HG03378 (cell line): ENCODE results near the gene CHGA.

Source experiments
- ATAC-seq: cut with Tn5 transposase; IDR thresholded peaks from one replicate; pipeline ENCODE4 v1.9.1; 2021; ENCODE audit warnings: mild to moderate bottlenecking, moderate library complexity; ENCODE audit not compliant: unreplicated experiment

Gene CHGA

DNA sequence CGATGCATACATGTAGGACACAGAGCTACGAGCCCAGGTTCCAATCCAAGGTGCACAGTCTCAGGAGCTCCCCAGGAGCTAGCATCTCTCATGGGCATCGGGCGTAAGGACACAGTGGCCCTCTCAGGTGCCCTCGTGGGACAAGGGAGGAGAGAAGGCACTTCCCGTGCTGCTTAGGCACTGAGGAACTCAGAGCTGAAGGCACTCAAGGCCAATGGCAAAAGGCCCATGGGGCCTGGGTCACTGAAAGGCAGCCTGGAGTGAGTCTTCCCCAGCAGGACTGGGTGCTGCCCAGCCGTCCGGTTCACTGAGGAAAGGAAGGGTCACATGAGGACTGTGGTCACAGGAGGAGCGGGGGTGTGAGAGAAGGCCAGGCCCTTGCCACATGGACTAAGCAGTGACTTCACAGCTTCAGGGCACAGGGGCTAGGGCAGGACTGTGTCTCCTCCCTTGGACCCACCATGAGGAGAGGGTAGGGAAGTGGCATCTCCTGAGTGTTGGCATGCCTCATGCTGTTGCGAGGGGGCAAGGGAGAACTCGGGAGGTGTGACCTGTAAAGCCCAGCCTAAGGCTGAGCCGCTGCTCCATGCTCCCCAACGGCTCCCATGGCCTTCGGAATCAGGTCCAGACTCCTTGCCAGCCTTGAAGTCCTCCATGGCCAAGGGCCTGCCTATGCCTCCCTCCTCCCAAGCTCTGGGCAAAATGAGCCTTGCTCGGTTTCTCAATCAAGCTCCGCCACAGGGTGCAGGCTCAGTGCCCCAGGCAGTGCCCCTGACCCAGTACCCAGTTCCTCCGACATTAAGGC lies 51.8 kb downstream of the CHGA start:
- ATAC-seq, result no peak

DNA sequence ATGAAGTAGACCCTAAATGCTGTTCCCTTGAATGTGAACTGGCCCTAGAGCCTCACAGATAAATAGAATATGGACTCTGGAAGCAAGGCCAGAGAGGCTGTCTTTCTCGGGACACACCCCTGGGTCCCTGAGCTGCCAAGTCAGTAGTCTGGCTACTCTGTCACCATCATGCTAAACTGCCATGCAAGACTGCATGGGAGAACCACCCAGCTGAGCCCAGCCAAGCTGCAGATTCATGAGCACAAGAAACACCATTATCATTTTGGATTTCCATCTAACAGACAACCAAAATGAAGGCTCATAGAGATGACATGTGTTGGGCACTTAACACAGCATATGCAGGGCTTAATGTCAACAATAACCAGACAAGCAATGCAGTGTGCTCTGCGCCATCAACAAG lies 53.3 kb downstream of the CHGA start:
- ATAC-seq, result no peak

DNA sequence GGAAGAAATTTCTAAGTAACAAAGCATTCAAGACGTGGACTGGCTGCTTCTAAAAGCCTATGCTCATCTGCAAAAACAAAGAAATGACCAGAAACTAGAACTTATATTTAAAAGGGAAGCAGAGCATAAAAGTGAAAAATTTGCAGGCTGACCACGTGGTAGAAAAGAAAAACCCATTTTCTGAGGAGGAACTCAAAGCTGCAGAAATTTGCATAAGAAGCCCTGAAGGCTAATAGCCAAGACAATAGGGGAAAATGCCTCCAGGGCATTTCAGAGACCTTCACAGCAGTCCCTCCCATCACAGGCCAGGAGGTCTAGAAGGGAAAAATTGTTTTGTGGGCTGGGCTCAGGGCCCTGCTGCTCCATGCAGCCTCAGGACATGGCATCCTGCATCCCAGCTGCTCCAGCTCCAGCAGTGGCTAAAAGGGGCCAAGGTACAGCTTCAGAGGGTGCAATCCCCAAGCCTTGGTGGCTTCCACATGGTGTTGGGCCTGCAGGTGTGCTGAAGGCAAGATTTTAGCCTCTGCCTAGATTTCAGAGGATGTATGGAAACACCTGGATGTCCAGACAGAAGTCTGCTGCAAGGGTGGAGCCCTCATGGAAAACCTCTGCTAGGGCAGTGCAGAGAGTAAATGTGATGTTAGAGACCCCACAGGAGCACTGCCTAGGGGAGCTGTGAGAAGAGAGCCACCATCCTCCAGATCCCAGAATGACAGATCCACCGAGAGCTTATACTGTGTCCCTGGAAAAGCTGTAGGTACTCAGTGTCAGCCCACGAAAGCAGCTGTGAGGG lies 55.5 kb downstream of the CHGA start:
- no peak for ATAC-seq

- no peak for ATAC-seq
Observed at GRCh38 chr14:92980866-92981265, 57.9 kb downstream of the CHGA start.

- no peak for ATAC-seq
Observed at GRCh38 chr14:92981726-92982125, 58.8 kb downstream of the CHGA start.

GRCh38 chr14:92982956-92983355 lies 60.0 kb downstream of the CHGA start:
- no peak for ATAC-seq

- no peak for ATAC-seq
Observed at GRCh38 chr14:92984082-92984788, 61.3 kb downstream of the CHGA start.
